ENCODE results near the gene PPT2. TPM values are rescaled to one million over a fixed set of nuclear protein-coding genes. Genes with fewer than 3 reads are reported as not detected.
A peak's percentile ranks its signal among the peaks of the same experiment; 100 is the strongest.

PPT2 gene
- total RNA-seq, 1 experiment from 2014 or later, result 270 TPM

DNA sequence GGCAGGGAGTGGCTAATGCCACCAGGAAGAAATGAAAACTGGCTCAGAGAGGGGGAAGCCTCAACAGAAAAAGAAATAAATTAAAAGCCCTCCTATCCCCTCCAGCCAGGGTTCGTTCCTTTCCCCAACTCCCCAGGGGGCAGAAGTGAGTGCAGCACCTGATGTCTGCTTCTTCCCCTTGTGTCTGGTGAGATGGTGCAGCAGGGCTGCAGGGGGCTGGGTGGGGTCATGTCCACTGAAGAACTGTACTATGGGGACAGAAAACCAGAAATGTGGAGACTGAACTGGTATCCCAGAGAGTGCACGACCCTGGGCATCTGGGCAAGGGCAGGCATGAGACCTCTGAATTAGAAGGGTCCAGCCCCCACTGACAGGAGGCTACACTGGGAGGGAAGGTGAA, 14.4 kb downstream of the PPT2 start:
- no peak for DNase-seq (ENCODE audit: low read depth)
- in situ Hi-C loops (cut with HindIII; ENCODE audit: low pct_unique_long_range_greater_than_20kb, low sequenced_read_pairs), result no loop called here

DNA sequence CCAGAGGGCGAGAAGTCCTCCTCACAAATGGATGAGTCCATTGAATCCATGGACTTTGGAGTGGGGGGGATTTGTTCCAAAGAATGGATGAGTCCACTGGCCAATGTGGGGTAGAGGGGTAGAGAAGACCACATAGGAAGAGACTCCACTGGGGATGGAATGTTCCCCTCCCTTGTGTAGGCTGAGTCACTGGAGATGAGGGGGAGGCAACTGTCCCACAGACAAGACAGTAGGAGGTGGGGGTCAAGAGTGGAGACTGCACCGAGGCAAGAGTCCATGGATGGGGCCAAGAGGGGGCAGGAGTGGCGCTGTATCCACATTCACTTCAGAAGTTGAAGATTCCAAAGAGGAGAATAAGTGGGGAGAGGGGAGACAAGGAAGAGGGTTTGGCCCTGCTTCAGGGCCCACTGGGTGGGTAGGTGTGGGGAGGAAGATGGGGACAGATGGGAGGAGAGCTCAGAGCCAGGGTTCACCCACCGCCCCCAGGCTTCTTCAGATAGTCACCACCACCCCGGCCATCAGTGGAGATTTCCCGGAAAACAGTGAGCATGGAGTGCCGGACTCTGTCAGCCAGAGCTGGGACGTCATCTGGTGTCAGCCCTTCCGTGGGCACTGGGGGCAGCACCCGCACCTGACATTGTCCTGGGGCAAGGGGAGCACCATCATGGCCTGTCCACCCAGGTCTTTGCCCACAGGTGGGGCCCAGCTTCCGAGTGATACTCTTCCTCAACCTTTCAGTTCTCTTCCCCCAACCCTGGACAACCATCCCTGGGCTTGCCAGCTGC, 15.1 kb downstream of the PPT2 start:
- in situ Hi-C loops (cut with HindIII; ENCODE audit: low pct_unique_long_range_greater_than_20kb, low sequenced_read_pairs), result no loop called here
- no peak for DNase-seq (ENCODE audit: low read depth)

DNA sequence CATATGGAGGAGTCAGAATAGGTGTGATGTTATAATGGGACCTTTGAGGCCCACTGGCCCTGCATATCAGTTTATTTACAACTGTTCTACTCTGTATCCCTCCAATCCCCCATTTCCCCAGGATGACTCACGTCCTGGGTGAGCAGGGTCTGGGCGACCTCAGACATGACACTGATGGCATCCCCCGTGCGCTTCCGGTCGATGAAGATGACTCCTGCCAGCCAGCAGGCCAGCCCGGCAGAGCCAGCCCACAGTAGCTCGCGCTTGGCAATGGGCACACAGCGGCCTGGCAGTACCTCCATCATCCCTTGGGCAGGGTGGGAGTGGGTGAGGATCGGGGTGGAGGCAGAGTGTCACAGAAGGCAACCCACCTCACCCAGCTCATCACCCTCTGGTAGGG, 16.4 kb downstream of the PPT2 start:
- in situ Hi-C loops (cut with HindIII; ENCODE audit: low pct_unique_long_range_greater_than_20kb, low sequenced_read_pairs), result no loop called here

DNA sequence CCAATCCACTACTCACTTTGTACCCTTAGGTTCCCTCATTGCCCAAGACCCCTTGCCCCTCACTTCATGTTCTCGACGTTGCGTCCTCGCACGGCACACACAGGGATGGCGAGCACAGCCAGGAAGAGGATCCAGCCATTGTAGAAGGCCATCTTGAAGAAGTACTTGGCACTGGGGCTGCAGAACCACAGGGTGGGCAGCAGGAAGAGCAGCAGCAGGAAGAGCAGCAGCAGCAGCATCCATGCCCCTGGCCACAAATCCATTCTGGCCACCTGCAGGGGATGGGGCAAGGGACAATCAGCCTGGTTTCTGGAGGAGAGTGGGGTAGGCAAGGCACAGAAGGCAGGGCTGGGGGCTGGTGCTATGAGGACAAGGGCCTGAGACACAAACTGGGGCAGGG, 17.3 kb downstream of the PPT2 start:
- DNase-seq (ENCODE audit: low read depth), result no peak
- in situ Hi-C loops (cut with HindIII; ENCODE audit: low pct_unique_long_range_greater_than_20kb, low sequenced_read_pairs), result no loop called here

More for the DNA sequence above, 16.4 kb downstream of the PPT2 start:
- DNase-seq (ENCODE audit: low read depth), result no peak

DNA sequence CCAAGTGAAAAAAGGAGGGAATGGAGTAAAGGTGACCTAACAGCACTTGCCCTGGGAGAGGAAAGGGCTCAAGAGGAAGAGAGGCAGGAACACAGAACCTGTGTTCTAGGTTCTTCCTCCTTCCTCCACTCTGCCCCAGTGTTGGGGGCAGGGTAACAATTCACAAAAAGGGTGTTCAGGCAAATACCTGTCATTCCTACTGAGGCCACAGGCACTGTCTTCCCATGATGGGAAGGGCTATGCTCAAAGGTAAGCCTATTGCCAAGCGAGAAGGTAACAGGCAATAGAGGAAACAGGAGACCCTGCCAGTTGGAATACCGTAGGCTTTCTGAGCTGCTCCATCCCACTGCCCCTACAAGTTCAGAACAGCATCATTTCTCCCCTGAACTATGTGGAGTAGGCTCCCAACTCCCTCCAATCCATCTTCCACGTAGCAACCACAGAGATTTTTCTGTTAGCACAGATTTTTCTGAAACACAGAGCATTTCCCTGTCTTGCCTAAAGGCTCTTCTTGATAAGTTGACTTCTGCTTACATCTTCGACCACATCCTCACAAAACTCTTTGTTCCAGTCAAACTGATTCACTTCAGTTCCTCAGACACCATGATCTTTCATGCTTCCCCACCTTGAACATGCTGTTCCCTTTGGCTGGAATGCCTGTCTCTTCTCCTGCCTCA, 19.2 kb downstream of the PPT2 start:
- no peak for DNase-seq (ENCODE audit: low read depth)
- in situ Hi-C loops (cut with HindIII; ENCODE audit: low pct_unique_long_range_greater_than_20kb, low sequenced_read_pairs), result no loop called here

DNA sequence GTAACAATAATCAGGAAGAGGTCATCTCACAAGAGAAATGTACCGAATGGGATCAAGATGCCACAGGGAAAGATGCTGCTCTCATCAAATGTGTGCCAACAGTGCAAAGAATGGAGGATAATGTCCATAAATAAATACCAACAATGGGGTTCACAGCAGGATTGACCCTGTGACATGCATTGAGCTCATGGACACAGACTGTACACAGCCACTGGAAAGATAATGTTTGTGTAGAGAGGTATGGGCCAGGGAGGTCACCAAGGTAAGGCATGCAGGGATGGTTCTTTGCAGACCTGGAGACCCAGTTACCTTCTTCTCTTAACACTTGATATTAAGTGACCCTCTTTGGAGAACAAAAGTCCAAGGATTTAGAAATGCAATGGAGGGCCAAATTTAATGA, 20.5 kb downstream of the PPT2 start:
- no peak for DNase-seq (ENCODE audit: low read depth)
- in situ Hi-C loops (cut with HindIII; ENCODE audit: low pct_unique_long_range_greater_than_20kb, low sequenced_read_pairs), result no loop called here

DNA sequence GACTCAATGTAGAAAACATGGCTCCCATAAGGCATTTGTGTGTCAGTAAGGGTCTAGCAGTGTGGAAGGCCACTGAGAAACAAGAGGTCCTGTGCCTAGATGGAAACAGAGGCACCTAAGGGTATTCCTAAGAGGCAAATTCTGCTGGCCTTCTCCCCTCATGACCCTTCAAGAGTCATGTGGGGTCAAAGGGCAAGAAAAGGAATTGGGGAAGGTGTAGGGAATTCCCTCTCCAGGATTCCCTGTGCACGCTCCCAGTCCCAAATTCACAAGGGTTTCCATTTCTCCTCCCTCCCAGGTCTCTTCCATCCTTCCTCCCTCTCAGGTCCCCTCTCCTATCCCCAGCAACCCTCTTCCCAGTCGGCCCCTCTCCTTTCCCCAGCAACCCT, 21.4 kb downstream of the PPT2 start:
- DNase-seq (ENCODE audit: low read depth), result no peak
- in situ Hi-C loops (cut with HindIII; ENCODE audit: low pct_unique_long_range_greater_than_20kb, low sequenced_read_pairs), result no loop called here

DNA sequence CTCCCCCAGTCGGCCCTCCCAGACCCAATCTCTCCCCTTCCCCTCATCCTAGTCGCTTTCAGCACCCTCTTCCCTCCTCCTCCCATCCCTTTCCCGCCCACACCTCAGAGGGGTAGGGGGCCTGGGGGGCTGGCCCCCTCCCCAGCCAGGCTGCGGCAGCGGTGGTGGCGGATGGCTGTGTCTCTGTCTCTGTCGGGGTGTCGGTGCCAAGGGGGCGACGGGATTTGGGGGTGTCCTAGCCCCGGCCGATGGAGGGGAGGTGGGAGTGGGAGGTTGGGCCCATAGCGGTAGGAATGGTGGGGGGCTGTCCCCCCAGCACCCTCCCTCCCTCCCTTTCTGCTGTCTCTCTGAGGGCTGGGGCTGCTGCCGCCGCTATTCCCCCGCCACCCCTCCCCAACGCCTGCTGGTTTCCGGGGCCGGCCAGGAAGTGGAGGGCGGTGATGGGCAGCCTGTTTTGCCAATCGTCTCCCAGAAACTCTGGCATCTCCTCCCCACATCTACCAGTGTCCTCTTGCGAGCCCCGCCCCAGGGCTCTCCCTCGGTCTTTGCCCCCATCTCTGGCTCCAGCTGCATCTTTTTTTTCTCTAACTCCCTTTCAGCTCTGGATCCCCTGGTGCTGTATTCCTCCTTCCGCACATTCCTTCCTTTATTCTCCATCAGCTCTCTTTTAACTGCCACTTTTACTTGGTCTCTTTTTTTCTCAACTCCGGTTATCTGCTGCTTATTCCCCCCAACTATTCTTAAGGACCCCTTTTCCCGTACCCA, 22.0 kb downstream of the PPT2 start, which contains the start of gene AGPAT1:
Gene AGPAT1, minus strand, starts transcription at position 374 of the 765 bp plus-strand sequence. CDS start 4,588 bp downstream, outside the sequence.
- DNase-seq (ENCODE audit: low read depth), result peak; percentile 93
- in situ Hi-C loops (cut with HindIII; ENCODE audit: low pct_unique_long_range_greater_than_20kb, low sequenced_read_pairs), result no loop called here

DNA sequence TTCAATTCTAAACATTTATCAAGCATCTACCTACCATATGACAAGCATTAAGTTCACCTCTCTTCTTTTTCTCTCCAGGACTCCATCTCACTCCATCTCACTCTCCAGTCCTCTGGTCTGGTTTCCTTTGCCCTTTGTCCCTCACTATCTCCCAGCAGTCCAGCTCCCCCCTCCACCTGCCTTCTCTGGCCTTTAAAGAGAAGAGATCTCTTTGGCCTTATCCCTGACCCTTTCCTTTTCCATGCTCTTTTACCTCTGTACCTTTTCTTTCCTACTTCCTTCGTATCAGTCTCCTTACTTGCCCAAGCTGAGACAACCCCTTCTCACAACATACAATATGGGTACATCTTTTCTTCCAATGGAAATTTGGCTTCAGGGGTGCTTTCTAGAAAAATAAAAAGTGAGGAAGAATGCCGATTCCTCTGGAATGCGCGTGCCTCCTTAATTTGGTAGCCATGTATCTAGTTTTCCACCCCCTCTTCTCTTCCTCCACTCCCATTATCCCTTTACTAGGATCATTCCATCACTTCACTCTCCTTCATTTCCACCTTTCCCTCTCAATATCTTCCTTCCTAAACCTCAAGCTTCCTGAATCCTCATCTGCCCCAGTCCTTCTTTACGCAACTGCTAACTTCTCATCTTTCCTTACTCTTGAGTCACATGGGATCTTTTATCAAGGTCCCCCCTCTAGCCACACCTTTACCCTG, 22.7 kb downstream of the PPT2 start:
- no peak for DNase-seq (ENCODE audit: low read depth)
- in situ Hi-C loops (cut with HindIII; ENCODE audit: low pct_unique_long_range_greater_than_20kb, low sequenced_read_pairs), result no loop called here

DNA sequence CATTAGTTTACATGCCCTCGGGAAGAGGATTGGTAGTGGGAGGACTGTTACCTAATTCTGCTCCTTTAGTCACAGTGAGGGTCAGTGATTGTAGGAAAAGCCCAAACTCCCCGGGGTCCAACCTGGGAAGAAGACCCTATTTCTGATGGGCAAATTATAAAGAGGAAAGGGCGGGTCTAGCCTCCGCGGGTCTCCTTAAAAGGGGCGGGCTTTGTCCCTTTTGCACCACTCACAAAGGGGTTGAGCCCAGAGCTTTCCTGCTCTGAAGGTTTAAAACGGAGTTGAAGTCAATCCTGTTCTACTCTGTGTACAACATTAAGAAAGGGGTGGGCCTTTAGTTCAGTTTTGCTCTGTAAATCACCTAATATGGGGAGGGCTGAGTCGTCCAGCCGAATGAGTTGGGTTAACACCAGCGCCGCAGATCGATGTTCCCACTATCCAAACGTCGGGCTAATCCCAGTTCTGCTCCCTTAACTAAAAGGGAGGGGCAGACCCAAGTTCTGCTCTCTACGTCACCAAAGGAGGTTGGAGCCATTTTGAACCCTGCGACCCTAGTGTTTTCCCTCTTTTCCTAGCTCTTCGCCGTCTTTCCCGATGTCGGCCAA, 23.3 kb downstream of the PPT2 start:
- in situ Hi-C loops (cut with HindIII; ENCODE audit: low pct_unique_long_range_greater_than_20kb, low sequenced_read_pairs), result no loop called here

DNA sequence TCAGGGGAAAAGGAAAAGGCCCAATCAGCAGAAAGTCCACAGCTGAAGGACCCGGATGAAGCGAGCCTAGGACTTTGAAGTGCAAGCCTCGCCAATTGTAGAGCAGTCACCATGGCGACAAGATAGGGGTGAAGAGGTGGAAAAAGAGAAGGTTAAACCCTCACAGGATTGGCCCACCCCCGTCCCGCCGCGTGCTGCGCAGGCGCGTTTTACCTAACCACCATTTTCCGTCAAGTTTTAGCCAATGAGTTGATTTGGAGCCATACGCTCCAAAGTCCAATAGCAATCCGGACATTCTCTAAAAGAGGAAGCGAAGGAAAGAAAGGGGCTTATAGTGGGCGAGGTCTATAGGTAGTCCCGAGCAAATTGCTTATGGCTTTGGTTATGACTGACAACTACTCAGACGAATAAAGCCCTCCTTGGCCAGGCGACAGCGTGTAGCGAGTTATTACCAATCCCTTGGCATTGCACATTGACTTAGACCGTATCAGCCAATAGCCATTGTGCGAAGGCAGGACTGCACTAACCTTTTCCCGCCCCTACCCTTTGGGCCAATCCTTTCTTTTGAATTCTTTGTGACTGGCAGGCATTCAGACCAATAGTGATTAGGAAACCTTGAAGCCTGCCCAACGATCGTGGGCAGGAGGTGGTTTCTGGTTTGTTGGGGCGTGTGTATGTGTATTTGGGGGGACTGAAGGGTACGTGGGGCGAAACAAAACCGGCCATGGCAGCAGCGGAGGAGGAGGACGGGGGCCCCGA, 24.0 kb downstream of the PPT2 start, which contains the start of gene RNF5:
Gene RNF5, plus strand, starts transcription at position 618 of the 759 bp plus-strand sequence. Its CDS starts 107 bp downstream, at position 725.
- in situ Hi-C loops (cut with HindIII; ENCODE audit: low pct_unique_long_range_greater_than_20kb, low sequenced_read_pairs), result no loop called here
- peak; percentile 100 for DNase-seq (ENCODE audit: low read depth)

More for the DNA sequence above, 23.3 kb downstream of the PPT2 start:
- DNase-seq (ENCODE audit: low read depth), result peak; percentile 76

DNA sequence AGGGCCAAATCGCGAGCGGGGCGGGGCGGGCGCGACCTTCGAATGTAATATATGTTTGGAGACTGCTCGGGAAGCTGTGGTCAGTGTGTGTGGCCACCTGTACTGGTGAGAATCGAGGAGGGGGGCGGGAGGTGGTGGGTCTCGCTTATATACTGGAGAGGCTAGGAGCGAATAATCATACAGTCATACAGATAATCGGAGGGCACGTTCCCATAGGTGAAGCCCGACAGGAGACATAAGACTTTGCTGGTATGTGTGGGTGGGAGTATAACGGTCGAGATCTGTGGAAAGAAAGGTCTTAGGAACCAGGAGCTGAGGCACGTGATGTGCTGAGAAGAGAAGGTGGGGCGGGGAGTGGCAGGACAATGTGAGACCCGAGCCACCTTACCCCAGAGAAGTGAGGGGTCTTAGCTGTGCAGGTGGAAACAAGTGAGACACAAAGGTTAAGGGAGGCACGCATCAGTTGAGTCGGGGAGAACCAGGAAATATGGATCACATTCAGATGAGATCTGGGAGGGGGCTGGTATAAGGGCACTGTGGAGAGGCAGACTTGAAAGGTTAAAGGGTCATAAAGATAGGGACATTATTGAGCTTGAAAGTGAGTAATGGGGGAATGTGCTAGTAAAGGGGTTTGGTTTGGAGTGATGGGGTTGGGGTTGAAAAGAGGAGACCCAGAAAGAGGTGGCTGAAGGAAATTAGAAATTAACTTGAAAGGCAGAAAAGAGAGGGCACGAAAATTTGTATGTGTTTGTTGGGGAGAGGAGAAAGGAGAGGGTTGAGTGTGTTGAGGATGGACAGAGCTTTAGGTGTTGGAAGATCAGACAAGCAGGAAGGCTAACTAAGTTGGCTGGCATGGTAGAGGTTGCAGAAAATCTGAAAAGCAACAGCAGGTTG, 24.9 kb downstream of the PPT2 start:
- DNase-seq (ENCODE audit: low read depth), result no peak
- in situ Hi-C loops (cut with HindIII; ENCODE audit: low pct_unique_long_range_greater_than_20kb, low sequenced_read_pairs), result no loop called here

DNA sequence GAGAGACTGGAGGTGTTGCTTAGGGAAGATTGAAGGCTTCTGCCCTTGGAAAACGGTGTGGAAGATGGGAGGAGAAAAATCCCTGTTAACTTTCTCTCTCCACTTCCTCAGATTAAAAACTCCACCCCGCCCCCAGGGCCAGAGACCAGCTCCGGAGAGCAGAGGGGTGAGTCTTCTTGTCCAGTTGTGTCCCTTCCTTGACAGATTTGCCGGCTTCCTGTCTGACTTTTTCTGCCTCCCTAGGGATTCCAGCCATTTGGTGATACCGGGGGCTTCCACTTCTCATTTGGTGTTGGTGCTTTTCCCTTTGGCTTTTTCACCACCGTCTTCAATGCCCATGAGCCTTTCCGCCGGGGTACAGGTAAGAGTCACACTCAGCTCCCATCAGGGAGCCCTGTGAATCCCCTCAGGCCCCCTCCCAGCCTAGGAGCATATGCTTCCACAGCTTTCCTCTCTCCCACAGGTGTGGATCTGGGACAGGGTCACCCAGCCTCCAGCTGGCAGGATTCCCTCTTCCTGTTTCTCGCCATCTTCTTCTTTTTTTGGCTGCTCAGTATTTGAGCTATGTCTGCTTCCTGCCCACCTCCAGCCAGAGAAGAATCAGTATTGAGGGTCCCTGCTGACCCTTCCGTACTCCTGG, 25.9 kb downstream of the PPT2 start:
- in situ Hi-C loops (cut with HindIII; ENCODE audit: low pct_unique_long_range_greater_than_20kb, low sequenced_read_pairs), result no loop called here
- no peak for DNase-seq (ENCODE audit: low read depth)

DNA sequence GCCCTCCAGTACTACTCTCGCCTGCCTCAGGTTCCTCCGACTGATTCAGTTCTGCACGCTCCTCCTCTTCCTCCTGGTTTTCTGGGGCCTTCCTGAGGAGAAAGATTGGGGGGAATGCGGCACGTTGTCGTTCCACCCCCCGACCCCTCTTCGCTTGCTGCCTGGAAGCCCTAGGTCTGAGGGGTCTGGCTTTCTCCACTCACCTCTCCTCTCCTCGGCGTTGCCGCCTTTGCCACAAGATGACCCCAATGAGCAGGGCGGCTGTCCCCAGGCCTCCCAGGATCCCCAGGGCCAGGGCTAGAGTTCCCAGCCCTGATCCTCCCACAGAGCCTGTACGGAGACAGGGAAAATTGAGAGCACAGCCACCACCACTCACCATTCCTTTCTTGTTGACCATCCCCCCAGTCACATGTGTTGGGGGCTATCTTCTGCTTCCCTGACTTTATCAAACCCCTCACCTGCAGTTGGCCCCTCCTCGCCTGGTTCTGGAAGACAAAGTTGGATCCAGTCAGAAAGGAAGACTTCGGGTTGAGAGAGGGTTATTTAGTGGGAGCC, 27.3 kb downstream of the PPT2 start:
- no peak for DNase-seq (ENCODE audit: low read depth)
- in situ Hi-C loops (cut with HindIII; ENCODE audit: low pct_unique_long_range_greater_than_20kb, low sequenced_read_pairs), result no loop called here

DNA sequence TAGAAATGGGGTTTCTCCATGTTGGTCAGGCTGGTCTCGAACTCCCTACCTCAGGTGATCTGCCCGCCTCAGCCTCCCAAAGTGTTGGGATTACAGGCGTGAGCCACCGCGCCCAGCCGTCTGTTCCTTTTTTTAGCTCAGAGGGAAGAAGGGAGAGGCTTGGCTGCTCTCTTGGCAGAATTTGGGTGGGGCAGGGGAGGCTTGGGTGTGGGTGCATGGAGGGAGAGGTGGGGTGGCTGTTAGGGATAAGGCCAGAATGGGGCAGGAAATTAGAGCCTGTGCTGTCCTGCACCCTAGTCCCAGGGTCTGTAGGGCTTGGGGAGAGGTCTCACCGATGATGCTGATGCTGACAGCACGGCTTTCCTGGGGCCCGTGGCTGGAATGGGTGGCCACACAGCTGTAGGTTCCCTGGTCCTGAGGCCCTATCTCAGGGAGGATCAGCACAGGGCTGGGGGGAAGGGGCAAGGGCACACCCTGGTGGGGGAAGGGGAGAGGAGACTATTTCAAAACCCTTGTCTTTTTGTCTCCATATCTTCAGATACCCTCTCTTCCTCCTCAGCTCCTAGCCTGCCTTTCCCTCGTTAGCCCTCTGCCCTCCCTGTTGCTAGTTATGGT, 28.1 kb downstream of the PPT2 start:
- in situ Hi-C loops (cut with HindIII; ENCODE audit: low pct_unique_long_range_greater_than_20kb, low sequenced_read_pairs), result no loop called here
- DNase-seq (ENCODE audit: low read depth), result no peak

Data from Caki2 (cell line).